K562 treated with DMSO at 1 percent for 24 hours (cell line): ENCODE data around the gene DCHS2. TPM values are rescaled to one million over a fixed set of nuclear protein-coding genes. Genes with fewer than 3 reads are reported as not detected.

Source experiments
- total RNA-seq: library from RNA; unstranded; fragments of 300-600 nt; gene quantifications from 2 replicates; pipeline ENCODE4 v1.2.3, GENCODE V29; 2022; ENCODE audit warnings: low read depth; ENCODE audit not compliant: insufficient read depth

The DCHS2 gene
- 4.2 and 5.6 TPM in 2 replicates for total RNA-seq

GRCh38 chr4:154491341-154492271 is at the start of gene DCHS2:
Gene DCHS2, minus strand, starts transcription at chr4:154491799. Its CDS starts 444 bp downstream, at chr4:154491355.

Other genes with a start within 250 kb of the DCHS2 start
- gene PLRG1, start 58.6 kb upstream of the DCHS2 start, total RNA-seq: 38.8 and 50.3 TPM in 2 replicates
- gene FGB, start 71.2 kb upstream of the DCHS2 start, total RNA-seq: not detected in 2 replicates
- gene FGA, start 98.9 kb upstream of the DCHS2 start, total RNA-seq: not detected in 2 replicates
- gene FGG, start 120.9 kb upstream of the DCHS2 start, total RNA-seq: 0.63 and 0.86 TPM in 2 replicates